Mammary epithelial cell (primary cell): Measurements from ENCODE around the gene HMCN2.

Experiments
- EZH2 ChIP-seq: IDR thresholded peaks from 2 replicates; pipeline ENCODE4 v1.6.1; 2012; ENCODE audit warnings: low read length, inconsistent platforms, borderline replicate concordance
- TF ChIP-seq, protein P1 (sequence below), 2 donors: IDR thresholded peaks in 1 of 2; conservative IDR thresholded peaks in 1 of 2; 2 replicates each; pipeline ENCODE4 v1.5.1; 2011 to 2012; ENCODE audit warnings: inconsistent platforms in 2 of 2, low read length in 2 of 2, mild to moderate bottlenecking in 2 of 2, control low read depth in 1 of 2, low read depth in 1 of 2; ENCODE audit not compliant: insufficient read depth in 1 of 2; ENCODE audit errors: extremely low read depth in 1 of 2

DNA sequence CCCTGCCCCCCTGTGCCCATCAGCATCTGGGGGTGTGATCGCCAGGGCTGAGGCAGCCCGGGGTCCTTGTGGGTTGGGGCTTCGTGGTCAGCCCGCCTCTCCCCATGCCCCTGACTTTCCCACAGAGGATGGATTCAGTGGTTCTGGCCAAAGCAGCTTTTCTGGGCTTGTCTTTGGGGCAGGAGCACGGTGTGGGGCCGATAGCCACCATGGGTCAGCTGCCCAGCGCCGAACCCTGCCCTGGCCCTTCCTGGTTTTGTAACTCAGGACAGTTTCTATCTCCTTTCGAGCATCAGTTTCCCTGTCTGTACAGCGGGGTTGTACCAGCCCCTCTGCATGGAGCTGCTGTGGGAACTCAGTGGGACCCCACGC is 77.1 kb downstream of the HMCN2 start:
- TF ChIP-seq, protein P1, sequence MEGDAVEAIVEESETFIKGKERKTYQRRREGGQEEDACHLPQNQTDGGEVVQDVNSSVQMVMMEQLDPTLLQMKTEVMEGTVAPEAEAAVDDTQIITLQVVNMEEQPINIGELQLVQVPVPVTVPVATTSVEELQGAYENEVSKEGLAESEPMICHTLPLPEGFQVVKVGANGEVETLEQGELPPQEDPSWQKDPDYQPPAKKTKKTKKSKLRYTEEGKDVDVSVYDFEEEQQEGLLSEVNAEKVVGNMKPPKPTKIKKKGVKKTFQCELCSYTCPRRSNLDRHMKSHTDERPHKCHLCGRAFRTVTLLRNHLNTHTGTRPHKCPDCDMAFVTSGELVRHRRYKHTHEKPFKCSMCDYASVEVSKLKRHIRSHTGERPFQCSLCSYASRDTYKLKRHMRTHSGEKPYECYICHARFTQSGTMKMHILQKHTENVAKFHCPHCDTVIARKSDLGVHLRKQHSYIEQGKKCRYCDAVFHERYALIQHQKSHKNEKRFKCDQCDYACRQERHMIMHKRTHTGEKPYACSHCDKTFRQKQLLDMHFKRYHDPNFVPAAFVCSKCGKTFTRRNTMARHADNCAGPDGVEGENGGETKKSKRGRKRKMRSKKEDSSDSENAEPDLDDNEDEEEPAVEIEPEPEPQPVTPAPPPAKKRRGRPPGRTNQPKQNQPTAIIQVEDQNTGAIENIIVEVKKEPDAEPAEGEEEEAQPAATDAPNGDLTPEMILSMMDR (conservative IDR thresholded peaks at IDR 0.05 in 1 of 2, IDR thresholded peaks at IDR 0.05 in 1 of 2; ENCODE audit: extremely low read depth in 1 of 2, insufficient read depth in 1 of 2, low read depth in 1 of 2, low read length in 2 of 2) = no peak
- no peak for TF ChIP-seq EZH2
